Natural killer cell (primary cell): ENCODE measurements around the gene CX3CR1. TPM values are rescaled to one million over a fixed set of nuclear protein-coding genes. Genes with fewer than 3 reads are reported as not detected.
"Not testable (repeated sequence)": the region's sequence is repeated elsewhere in the genome, so short reads cannot be mapped to it uniquely, and the experiment has no call there.

Experiments used
- ATAC-seq, 3 donors: fragments of 150-1000 bp in 2 of 3; fragments of 200-7000 bp in 1 of 3; cut with Tn5 transposase; 1 replicate in 1 of 3; 2 replicates in 2 of 3; pipeline ENCODE4 v1.10.0; 2021; ENCODE audit warnings: mild to moderate bottlenecking in 2 of 3, moderate library complexity in 2 of 3
- DNase-seq, 2 donors: peaks; one replicate each; pipeline versions ENCODE4 v3.0.0 to v3.0.0-alpha.2; 2013 to 2021; ENCODE audit warnings: mixed read lengths in 1 of 2
- H3K27ac ChIP-seq: one replicate; pipeline ENCODE4 v1.5.1; 2013; ENCODE audit warnings: mild to moderate bottlenecking, low read length
- H3K27me3 ChIP-seq: one replicate; pipeline ENCODE4 v1.6.1; 2013; ENCODE audit warnings: low read length; ENCODE audit not compliant: control insufficient read depth, insufficient read depth
- H3K36me3 ChIP-seq: one replicate; pipeline ENCODE4 v1.6.1; 2013; ENCODE audit warnings: low read length; ENCODE audit not compliant: control insufficient read depth, insufficient read depth
- H3K4me1 ChIP-seq: one replicate; pipeline ENCODE4 v1.6.1; 2013; ENCODE audit warnings: low read length; ENCODE audit not compliant: control insufficient read depth, insufficient read depth
- H3K4me3 ChIP-seq: one replicate; pipeline ENCODE4 v1.5.1; 2013; ENCODE audit warnings: low read length
- H3K9me3 ChIP-seq: one replicate; pipeline ENCODE4 v1.6.1; 2013; ENCODE audit warnings: low read length; ENCODE audit not compliant: control insufficient read depth, insufficient read depth
- H3K27ac Mint-ChIP-seq, 2 donors: one replicate each; pipeline ENCODE4 v1.8.0; 2022; ENCODE audit warnings: mild to moderate bottlenecking in 2 of 2, mixed read lengths in 2 of 2, moderate library complexity in 1 of 2
- H3K27me3 Mint-ChIP-seq, 2 donors: one replicate each; pipeline ENCODE4 v1.8.0; 2022; ENCODE audit warnings: low read depth in 2 of 2, mixed read lengths in 2 of 2
- H3K36me3 Mint-ChIP-seq: one replicate; pipeline ENCODE4 v1.8.0; 2022; ENCODE audit warnings: mixed read lengths
- H3K4me1 Mint-ChIP-seq, 2 donors: one replicate each; pipeline ENCODE4 v1.8.0; 2022; ENCODE audit warnings: mixed read lengths in 2 of 2
- H3K4me3 Mint-ChIP-seq: one replicate; pipeline ENCODE4 v1.8.0; 2022; ENCODE audit warnings: mild to moderate bottlenecking, moderate library complexity, mixed read lengths
- H3K9me3 Mint-ChIP-seq, 2 donors: one replicate each; pipeline ENCODE4 v1.8.0; 2022; ENCODE audit warnings: mixed read lengths in 2 of 2
- WGBS: methylation state at CpG from one replicate; pipeline ENCODE4 v1.1.7; 2013; ENCODE audit warnings: missing lambda C conversion rate; ENCODE audit not compliant: insufficient coverage; 5-methylcytosine and 5-hydroxymethylcytosine counted together
- intact Hi-C: fragments of 100-400 bp; cut with micrococcal nuclease; formaldehyde crosslinking; loops from one replicate; pipeline ENCODE4 v1.14.2; 2022
- total RNA-seq, 4 donors: library from RNA; stranded (reverse); fragments of 120-200 nt in 1 of 4; gene quantifications; one replicate each; pipeline versions ENCODE4 v1.2.3 to v1.2.4, GENCODE V29; 2013 to 2022
- TF ChIP-seq, protein P1 (sequence below): fragments of 200-600 bp; IDR thresholded peaks from one replicate; pipeline ENCODE4 v1.8.0; 2022; ENCODE audit warnings: antibody characterized with exemption

Gene CX3CR1
- total RNA-seq, 3 donors from 2014 or later (not counting 1 experiment from before 2014, with no cell fraction given) = 203 to 459 (median 405) TPM

DNA sequence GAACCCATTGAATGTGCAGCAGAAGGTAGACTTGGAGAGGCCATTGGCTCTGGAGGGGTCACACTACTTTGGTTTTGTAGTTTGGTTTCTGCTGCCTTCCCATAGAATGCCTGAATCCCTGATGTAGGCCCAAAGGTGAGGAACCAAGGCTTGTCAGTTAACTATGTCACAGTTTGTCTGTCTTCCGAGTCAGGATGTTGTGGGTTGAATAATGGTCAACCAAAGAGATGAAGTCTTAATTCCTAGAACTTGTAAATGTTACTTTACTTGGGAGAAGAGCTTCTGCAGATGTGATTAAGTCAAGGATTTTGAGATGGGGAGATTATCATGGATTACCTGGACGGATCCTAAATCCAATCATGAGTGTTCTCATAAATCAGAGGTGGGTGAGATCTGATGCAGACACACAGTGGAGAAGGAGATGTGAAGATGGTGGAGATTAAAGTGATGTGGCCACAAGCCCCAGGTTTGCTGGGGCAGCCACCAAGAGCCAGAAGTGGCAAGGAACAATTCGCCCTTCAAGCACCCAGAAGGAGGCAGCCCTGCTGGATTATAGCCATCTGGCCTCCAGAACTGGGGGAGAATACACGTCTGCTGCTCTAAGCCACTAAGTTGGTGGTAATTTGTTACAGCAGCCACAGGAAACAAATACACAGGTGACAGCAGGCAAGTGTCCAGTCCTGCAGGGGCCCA is 47.4 kb upstream of the CX3CR1 start:
- intact Hi-C loops = no loop called here
- peak overlapping the region in 1 of 2 donors; percentile 19 for H3K27ac Mint-ChIP-seq
- no peak overlapping the region for H3K4me3 ChIP-seq
- no peaks in the 10 kb centered on the region for H3K9me3 ChIP-seq
- H3K27ac ChIP-seq = no peak overlapping the region
- H3K36me3 Mint-ChIP-seq = no peaks in the 10 kb centered on the region
- TF ChIP-seq, protein P1, sequence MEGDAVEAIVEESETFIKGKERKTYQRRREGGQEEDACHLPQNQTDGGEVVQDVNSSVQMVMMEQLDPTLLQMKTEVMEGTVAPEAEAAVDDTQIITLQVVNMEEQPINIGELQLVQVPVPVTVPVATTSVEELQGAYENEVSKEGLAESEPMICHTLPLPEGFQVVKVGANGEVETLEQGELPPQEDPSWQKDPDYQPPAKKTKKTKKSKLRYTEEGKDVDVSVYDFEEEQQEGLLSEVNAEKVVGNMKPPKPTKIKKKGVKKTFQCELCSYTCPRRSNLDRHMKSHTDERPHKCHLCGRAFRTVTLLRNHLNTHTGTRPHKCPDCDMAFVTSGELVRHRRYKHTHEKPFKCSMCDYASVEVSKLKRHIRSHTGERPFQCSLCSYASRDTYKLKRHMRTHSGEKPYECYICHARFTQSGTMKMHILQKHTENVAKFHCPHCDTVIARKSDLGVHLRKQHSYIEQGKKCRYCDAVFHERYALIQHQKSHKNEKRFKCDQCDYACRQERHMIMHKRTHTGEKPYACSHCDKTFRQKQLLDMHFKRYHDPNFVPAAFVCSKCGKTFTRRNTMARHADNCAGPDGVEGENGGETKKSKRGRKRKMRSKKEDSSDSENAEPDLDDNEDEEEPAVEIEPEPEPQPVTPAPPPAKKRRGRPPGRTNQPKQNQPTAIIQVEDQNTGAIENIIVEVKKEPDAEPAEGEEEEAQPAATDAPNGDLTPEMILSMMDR = no peak
- H3K4me3 Mint-ChIP-seq = no peak overlapping the region
- no peak for ATAC-seq
- H3K27me3 Mint-ChIP-seq = no peaks in the 10 kb centered on the region
- no peaks in the 10 kb centered on the region for H3K27me3 ChIP-seq
- H3K36me3 ChIP-seq = no peaks in the 10 kb centered on the region
- H3K9me3 Mint-ChIP-seq = no peaks in the 10 kb centered on the region
- no peak for DNase-seq
- 56% methylated on average over 4 of the region's 4 CpGs for WGBS
- peaks cover 7% of the 10 kb centered on the region for H3K4me1 ChIP-seq
- peaks cover 15 to 23% of the 10 kb centered on the region in 2 donors for H3K4me1 Mint-ChIP-seq

DNA sequence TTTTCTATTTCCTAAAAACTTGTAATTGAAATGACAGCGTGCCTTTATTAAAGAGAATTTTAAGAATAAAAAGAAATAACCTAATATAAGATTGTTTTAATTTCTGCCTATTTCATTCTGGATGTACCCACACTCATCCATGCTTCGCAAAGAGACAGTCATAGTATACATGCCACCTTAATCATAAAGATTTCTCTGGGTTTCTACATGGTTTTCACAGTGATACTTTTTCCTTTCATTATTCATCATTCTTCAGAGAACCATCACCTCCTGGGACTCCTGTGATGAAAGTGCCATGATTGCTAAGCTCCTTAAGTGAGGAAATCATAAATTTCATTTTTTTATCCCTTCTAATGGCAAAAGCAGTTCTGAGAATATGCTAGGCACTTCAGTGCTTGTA is 45.4 kb upstream of the CX3CR1 start:
- intact Hi-C loops = no loop called here

DNA sequence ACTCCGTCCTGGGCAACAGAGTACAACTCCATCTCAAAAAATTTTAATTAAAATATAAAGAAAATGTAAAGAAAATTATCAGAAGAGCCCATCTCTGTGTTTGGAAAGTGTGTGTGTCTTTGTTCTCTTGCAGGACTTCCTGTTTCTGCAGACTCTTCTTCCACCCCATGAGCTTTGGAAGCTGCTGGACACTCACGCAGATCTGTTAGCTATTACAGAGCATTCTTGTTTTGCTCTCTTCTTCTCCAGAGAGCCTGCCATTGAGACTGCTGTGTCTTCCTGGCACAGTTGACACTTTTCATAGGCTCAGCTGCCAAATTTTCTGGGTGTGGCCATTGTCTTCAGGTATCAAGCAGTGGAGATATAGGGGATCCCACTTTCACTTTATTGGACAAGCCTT is 43.7 kb upstream of the CX3CR1 start:
- H3K27ac Mint-ChIP-seq = no peak overlapping the region
- no peak for ATAC-seq
- H3K27ac ChIP-seq = no peak overlapping the region
- intact Hi-C loops = no loop called here
- H3K9me3 Mint-ChIP-seq = no peaks in the 10 kb centered on the region
- no peaks in the 10 kb centered on the region for H3K36me3 Mint-ChIP-seq
- no peaks in the 10 kb centered on the region for H3K9me3 ChIP-seq
- peaks cover 15 to 23% of the 10 kb centered on the region in 2 donors for H3K4me1 Mint-ChIP-seq
- TF ChIP-seq, protein P1 = no peak
- peaks cover 12% of the 10 kb centered on the region for H3K4me1 ChIP-seq
- no peaks in the 10 kb centered on the region for H3K27me3 Mint-ChIP-seq
- H3K36me3 ChIP-seq = no peaks in the 10 kb centered on the region
- no peaks in the 10 kb centered on the region for H3K27me3 ChIP-seq
- no peak for DNase-seq
- H3K4me3 Mint-ChIP-seq = no peak overlapping the region
- 65% methylated on average over 1 of the region's 2 CpGs for WGBS
- H3K4me3 ChIP-seq = no peak overlapping the region

More for the DNA sequence above, 45.4 kb upstream of the CX3CR1 start:
- Histone ChIP-seq H3K27ac (no peak overlapping the region), H3K27me3 (no peaks in the 10 kb centered on the region), H3K36me3 (no peaks in the 10 kb centered on the region), H3K4me3 (no peak overlapping the region), H3K4me1 (peaks cover 12% of the 10 kb centered on the region), H3K9me3 (no peaks in the 10 kb centered on the region)
- no peaks in the 10 kb centered on the region for H3K9me3 Mint-ChIP-seq
- no peak overlapping the region for H3K27ac Mint-ChIP-seq
- no peaks in the 10 kb centered on the region for H3K36me3 Mint-ChIP-seq
- TF ChIP-seq, protein P1 = no peak
- 89% methylated on average over 1 of the region's 2 CpGs for WGBS
- H3K4me1 Mint-ChIP-seq = peaks cover 15 to 23% of the 10 kb centered on the region in 2 donors
- no peak overlapping the region for H3K4me3 Mint-ChIP-seq
- H3K27me3 Mint-ChIP-seq = no peaks in the 10 kb centered on the region
- DNase-seq (no peak), ATAC-seq (no peak)

DNA sequence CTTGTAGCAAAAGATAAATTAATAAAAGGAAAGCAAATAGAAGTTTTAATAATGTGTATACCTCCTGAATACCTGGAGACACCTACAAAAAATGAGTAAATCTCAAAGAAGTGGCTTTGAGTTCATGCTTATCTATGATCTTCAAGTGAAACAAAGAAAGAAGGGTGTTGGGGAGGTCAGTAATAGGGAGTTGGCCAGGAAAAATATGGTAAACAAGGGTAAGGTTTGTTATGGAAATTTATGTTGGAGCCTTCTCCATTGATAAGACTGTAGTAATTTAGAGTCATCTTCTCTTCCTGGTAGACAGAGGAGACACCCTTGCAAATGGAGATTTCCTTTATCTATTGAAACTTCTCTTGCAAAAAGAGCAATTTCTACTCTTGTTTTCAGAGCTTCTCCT is 43.1 kb upstream of the CX3CR1 start:
- Mint-ChIP-seq H3K4me1 (peaks cover 15 to 23% of the 10 kb centered on the region in 2 donors), H3K27me3 (peaks cover 0 to 2% of the 10 kb centered on the region in 2 donors), H3K36me3 (no peaks in the 10 kb centered on the region), H3K27ac (no peak overlapping the region), H3K9me3 (no peaks in the 10 kb centered on the region), H3K4me3 (no peak overlapping the region)
- H3K27ac ChIP-seq = no peak overlapping the region
- H3K4me1 ChIP-seq = peaks cover 12% of the 10 kb centered on the region
- DNase-seq (no peak), ATAC-seq (no peak)
- H3K27me3 ChIP-seq = no peaks in the 10 kb centered on the region
- intact Hi-C loops = no loop called here
- H3K9me3 ChIP-seq = no peaks in the 10 kb centered on the region
- no peaks in the 10 kb centered on the region for H3K36me3 ChIP-seq
- H3K4me3 ChIP-seq = no peak overlapping the region
- TF ChIP-seq, protein P1 = no peak

DNA sequence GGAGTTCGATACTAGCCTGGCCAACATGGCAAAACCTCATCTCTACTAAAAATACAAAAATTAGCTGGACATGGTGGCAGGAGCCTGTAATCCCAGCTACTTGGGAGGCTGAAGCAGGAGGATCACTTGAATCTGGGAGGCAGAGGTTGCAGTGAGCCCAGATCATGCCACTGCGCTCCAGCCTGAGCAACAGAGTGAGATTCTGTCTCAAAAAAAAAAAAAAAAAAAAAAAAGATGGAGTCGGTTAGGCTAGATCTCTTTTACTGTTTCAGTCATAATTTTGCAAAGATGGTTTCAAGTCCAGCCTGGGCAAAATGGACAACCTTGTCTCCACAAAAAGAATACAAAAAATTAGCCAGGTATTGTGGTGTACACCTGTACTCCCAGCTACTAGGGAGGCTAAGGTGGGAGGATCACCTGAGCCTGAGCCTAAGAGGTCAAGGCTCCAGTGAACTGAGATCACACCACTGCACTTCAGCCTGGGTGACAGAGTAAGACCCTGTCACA is 42.4 kb upstream of the CX3CR1 start:
- peaks cover 13 to 18% of the 10 kb centered on the region in 2 donors for H3K4me1 Mint-ChIP-seq
- H3K9me3 ChIP-seq, H3K4me3 Mint-ChIP-seq, H3K27ac ChIP-seq, H3K4me1 ChIP-seq, H3K27ac Mint-ChIP-seq, ATAC-seq, H3K36me3 Mint-ChIP-seq, H3K36me3 ChIP-seq, H3K27me3 Mint-ChIP-seq, DNase-seq, H3K27me3 ChIP-seq, H3K9me3 Mint-ChIP-seq, H3K4me3 ChIP-seq, intact Hi-C loops: not testable (repeated sequence)
- WGBS = 50% methylated on average over 2 of the region's 3 CpGs
